GM12801 (cell line): Measurements from ENCODE around the gene RRAS.

Source experiments
- CTCF ChIP-seq: IDR thresholded peaks from one replicate; pipeline ENCODE4 v1.5.1; 2011; ENCODE audit warnings: control low read depth; ENCODE audit not compliant: insufficient read length; ENCODE audit errors: extremely low read depth

The RRAS gene

DNA sequence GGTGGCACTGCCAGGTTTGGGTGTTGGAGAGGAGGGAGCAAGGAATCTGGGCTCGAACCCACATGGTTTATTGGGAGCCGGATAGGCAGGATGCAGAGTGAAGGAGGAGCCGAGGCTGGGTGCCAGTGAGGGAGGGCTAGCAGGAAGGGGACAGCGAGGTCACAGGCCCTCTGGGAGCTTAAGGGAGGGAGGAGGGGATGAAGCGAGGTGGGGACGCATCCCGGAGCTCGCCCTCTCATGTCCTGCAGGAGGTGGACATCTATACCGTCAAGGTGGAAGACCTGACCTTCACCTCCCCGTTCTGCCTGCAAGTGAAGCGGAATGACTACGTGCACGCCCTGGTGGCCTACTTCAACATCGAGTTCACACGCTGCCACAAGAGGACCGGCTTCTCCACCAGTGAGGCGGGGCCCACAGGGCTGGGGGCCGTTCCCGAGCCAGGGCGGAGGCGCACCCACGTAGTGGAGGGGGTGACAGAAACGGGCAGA is 45.9 kb upstream of the RRAS start:
- no peak for TF ChIP-seq CTCF

GRCh38 chr19:49684983-49685553 is 45.1 kb upstream of the RRAS start:
- TF ChIP-seq CTCF, result no peak

GRCh38 chr19:49684251-49684982 is 44.5 kb upstream of the RRAS start:
- TF ChIP-seq CTCF, result no peak

GRCh38 chr19:49683814-49684250 is 43.9 kb upstream of the RRAS start:
- TF ChIP-seq CTCF, result no peak

DNA sequence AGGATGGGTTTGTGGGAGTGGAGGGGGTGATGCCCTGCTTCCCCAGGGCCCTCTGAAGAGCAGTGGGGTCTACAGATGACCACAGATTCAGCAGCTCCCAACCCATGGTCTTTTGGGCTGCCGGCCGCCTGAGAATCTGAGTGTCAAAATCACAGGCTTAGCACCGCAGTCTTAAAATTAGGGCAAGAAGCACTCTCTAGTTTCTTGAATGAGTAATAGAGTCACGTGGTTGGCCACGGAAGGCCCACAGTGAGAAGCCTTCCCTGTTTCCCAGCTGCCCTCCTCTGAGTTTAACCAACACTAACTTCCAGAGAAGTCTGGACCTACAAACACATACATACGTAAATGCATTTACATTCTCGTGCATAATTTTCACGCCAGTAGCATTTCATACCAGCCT is 42.3 kb upstream of the RRAS start:
- TF ChIP-seq CTCF, result no peak

DNA sequence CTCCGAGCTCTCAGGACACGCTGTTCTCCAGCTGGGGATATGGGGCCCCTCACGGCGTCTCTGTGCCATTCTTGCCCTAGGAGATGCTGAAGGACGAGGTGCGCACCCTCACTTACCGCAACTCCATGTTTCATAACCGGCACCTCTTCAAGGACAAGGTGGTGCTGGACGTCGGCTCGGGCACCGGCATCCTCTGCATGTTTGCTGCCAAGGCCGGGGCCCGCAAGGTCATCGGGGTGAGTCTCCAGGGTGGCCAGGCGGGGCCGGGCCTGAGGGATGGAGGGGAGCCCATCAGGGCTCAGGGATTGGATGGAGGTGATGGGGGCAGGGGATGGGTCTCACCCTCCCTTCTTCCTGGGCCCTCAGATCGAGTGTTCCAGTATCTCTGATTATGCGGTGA is 41.9 kb upstream of the RRAS start:
- TF ChIP-seq CTCF, result no peak

- TF ChIP-seq CTCF, result peak; percentile 95
Measured at GRCh38 chr19:49680421-49681351, 40.7 kb upstream of the RRAS start.
